Measurements from ENCODE around the gene FSTL4. TPM values are rescaled to one million over a fixed set of nuclear protein-coding genes. Genes with fewer than 3 reads are reported as not detected.
"Not testable (repeated sequence)": the region's sequence is repeated elsewhere in the genome, so short reads cannot be mapped to it uniquely, and the experiment has no call there.

Gene FSTL4
- total and polyA plus RNA-seq, 2 of the 13 experiments (the other 11 are each of a cell fraction or from before 2014, with no cell fraction given) = 2.1 to 3.0 TPM

GRCh38 chr5:133396187-133396741, 216.1 kb downstream of the FSTL4 start:
- Histone ChIP-seq H3K36me3 (replicated peaks in 1 of 2; ENCODE audit: control insufficient read depth in 1 of 2, insufficient read depth in 2 of 2, low read length in 2 of 2) (no peaks in the 10 kb centered on the region), H3K4me3 (replicated peaks in 1 of 3; ENCODE audit: insufficient read depth in 1 of 3, low read depth in 2 of 3, low read length in 3 of 3) (no peak overlapping the region), H3K4me2 (ENCODE audit: low read depth, low read length) (no peak overlapping the region), H3K4me1 (ENCODE audit: insufficient read depth, low read length) (no peaks in the 10 kb centered on the region), H3K79me2 (ENCODE audit: insufficient read depth, low read length) (no peaks in the 10 kb centered on the region), H4K20me1 (ENCODE audit: insufficient read depth, low read length) (no peaks in the 10 kb centered on the region), H3K27me3 (ENCODE audit: control insufficient read depth in 1 of 2, insufficient read depth in 2 of 2, low read length in 2 of 2) (peaks cover 3 to 10% of the 10 kb centered on the region in 2 experiments; a peak in 3 of 5 replicates), H2AFZ (ENCODE audit: low read length) (no peak overlapping the region), H3K9ac (ENCODE audit: insufficient read depth, low read depth, low read length) (no peak overlapping the region), H3K27ac (ENCODE audit: extremely low read length, insufficient read depth, low read length) (no peak overlapping the region), H3K9me3 (ENCODE audit: low read length) (no peaks in the 10 kb centered on the region)
- ChIA-PET POLR2A (no interaction called here), CTCF (ENCODE audit: low intra/inter-chr PET ratio, low total read pairs) (no interaction called here)
- no TSS peak for BruUV-seq (replicated peaks)
- no peak for ATAC-seq
- in situ Hi-C loops (cut with HindIII; ENCODE audit: extremely low pct_ligation_motif_present, low pct_unique_long_range_greater_than_20kb) = no loop called here
- 7% methylated on average over 6 of the region's 6 CpGs for WGBS (ENCODE audit: low lambda C conversion rate)
- no peak for TF ChIP-seq NCOA1 (CRISPR knock-in tag; IDR thresholded peaks at IDR 0.05)
- peak; percentile 47; the same call in 1 of the 2 replicates for TF ChIP-seq ZNF629 (CRISPR knock-in tag; conservative IDR thresholded peaks at IDR 0.05)
- intact Hi-C loops (cut with micrococcal nuclease; ENCODE audit: unreplicated experiment) = no loop called here
- no peak for DNase-seq (ENCODE audit: low spot score)
- FAIRE-seq = no peak

GRCh38 chr5:133395207-133395606, 217.1 kb downstream of the FSTL4 start:
- POLR2A ChIA-PET; BruUV-seq (replicated peaks); in situ Hi-C loops (cut with HindIII; ENCODE audit: extremely low pct_ligation_motif_present, low pct_unique_long_range_greater_than_20kb): not testable (repeated sequence)

GRCh38 chr5:133394477-133394817, 217.9 kb downstream of the FSTL4 start:
- H3K79me2 ChIP-seq (ENCODE audit: insufficient read depth, low read length); H3K36me3 ChIP-seq (replicated peaks in 1 of 2; ENCODE audit: control insufficient read depth in 1 of 2, insufficient read depth in 2 of 2, low read length in 2 of 2); POLR2A ChIA-PET; H3K9me3 ChIP-seq (ENCODE audit: low read length); H3K4me2 ChIP-seq (ENCODE audit: low read depth, low read length); H4K20me1 ChIP-seq (ENCODE audit: insufficient read depth, low read length); CTCF ChIA-PET (ENCODE audit: low intra/inter-chr PET ratio, low total read pairs); intact Hi-C loops (cut with micrococcal nuclease; ENCODE audit: unreplicated experiment); H3K9ac ChIP-seq (ENCODE audit: insufficient read depth, low read depth, low read length); H3K4me1 ChIP-seq (ENCODE audit: insufficient read depth, low read length); H3K27ac ChIP-seq (ENCODE audit: extremely low read length, insufficient read depth, low read length); ATAC-seq; H3K4me3 ChIP-seq (replicated peaks in 1 of 3; ENCODE audit: insufficient read depth in 1 of 3, low read depth in 2 of 3, low read length in 3 of 3); DNase-seq (ENCODE audit: low spot score); FAIRE-seq; in situ Hi-C loops (cut with HindIII; ENCODE audit: extremely low pct_ligation_motif_present, low pct_unique_long_range_greater_than_20kb); BruUV-seq (replicated peaks); H2AFZ ChIP-seq (ENCODE audit: low read length): not testable (repeated sequence)
- peaks cover 5 to 15% of the 10 kb centered on the region in 2 experiments; a peak in 3 of 5 replicates for H3K27me3 ChIP-seq (ENCODE audit: control insufficient read depth in 1 of 2, insufficient read depth in 2 of 2, low read length in 2 of 2)
- no CpG with 5 or more reads among the region's 22 CpGs for WGBS (ENCODE audit: low lambda C conversion rate)

More at GRCh38 chr5:133395207-133395606, 217.1 kb downstream of the FSTL4 start:
- CTCF ChIA-PET (ENCODE audit: low intra/inter-chr PET ratio, low total read pairs); H3K27ac ChIP-seq (ENCODE audit: extremely low read length, insufficient read depth, low read length); H3K4me1 ChIP-seq (ENCODE audit: insufficient read depth, low read length); H3K9ac ChIP-seq (ENCODE audit: insufficient read depth, low read depth, low read length); H2AFZ ChIP-seq (ENCODE audit: low read length); H3K4me2 ChIP-seq (ENCODE audit: low read depth, low read length); FAIRE-seq; H3K79me2 ChIP-seq (ENCODE audit: insufficient read depth, low read length); H3K27me3 ChIP-seq (ENCODE audit: control insufficient read depth in 1 of 2, insufficient read depth in 2 of 2, low read length in 2 of 2); H3K4me3 ChIP-seq (replicated peaks in 1 of 3; ENCODE audit: insufficient read depth in 1 of 3, low read depth in 2 of 3, low read length in 3 of 3); intact Hi-C loops (cut with micrococcal nuclease; ENCODE audit: unreplicated experiment); H3K36me3 ChIP-seq (replicated peaks in 1 of 2; ENCODE audit: control insufficient read depth in 1 of 2, insufficient read depth in 2 of 2, low read length in 2 of 2); H3K9me3 ChIP-seq (ENCODE audit: low read length); H4K20me1 ChIP-seq (ENCODE audit: insufficient read depth, low read length); DNase-seq (ENCODE audit: low spot score); ATAC-seq: not testable (repeated sequence)
- WGBS (ENCODE audit: low lambda C conversion rate) = 81% methylated on average over 20 of the region's 21 CpGs

Data from HepG2 (cell line).